SK-N-SH (cell line): Measurements from ENCODE around the gene DHRS7C. TPM values are rescaled to one million over a fixed set of nuclear protein-coding genes. Genes with fewer than 3 reads are reported as not detected.

Source experiments
- CTCF ChIA-PET: fragments of 300-600, 350-600 bp; formaldehyde crosslinking; extraction: SDS; loops from one replicate; lab custom pipeline; 2021; lab: Yijun Ruan, JAX
- POLR2A ChIA-PET: fragments of 350-600 bp; sonication (Branson Sonifier 250); formaldehyde crosslinking; extraction: SDS; loops from one replicate; lab custom pipeline; 2020; ENCODE audit warnings: antibody characterized with exemption, inconsistent platforms; lab: Yijun Ruan, JAX
- DNase-seq: peaks from one replicate; pipeline ENCODE4 v3.0.0; 2012
- H2AFZ ChIP-seq: fragments of 200-600 bp; sonication (generic); 2 replicates; pipeline ENCODE4 v1.8.1; 2016; ENCODE audit warnings: antibody characterized with exemption, mild to moderate bottlenecking, low read depth
- H3F3A ChIP-seq: fragments of 200-600 bp; sonication (generic); replicated peaks from 2 replicates; pipeline ENCODE3; 2016; ENCODE audit warnings: antibody characterized with exemption, mild to moderate bottlenecking; ENCODE audit not compliant: insufficient read depth
- H3K27ac ChIP-seq, 2 experiments: fragments of 200-500 bp in 1 of 2; fragments of 200-600 bp in 1 of 2; sonication (Bioruptor generic) in 1 of 2; sonication (generic), shearing (Covaris generic) in 1 of 2; 2 replicates each; pipeline versions ENCODE4 v1.5.1 to v1.6.1; 2014 to 2016; ENCODE audit warnings: low read depth in 2 of 2, inconsistent platforms in 1 of 2, low read length in 1 of 2, mild to moderate bottlenecking in 1 of 2, mixed read lengths in 1 of 2
- H3K27me3 ChIP-seq: fragments of 200-600 bp; sonication (generic), shearing (Covaris generic); 2 replicates; pipeline ENCODE4 v1.6.1; 2016; ENCODE audit warnings: mixed run types; ENCODE audit not compliant: insufficient read depth
- H3K36me3 ChIP-seq, 2 experiments: fragments of 200-500 bp in 1 of 2; fragments of 200-600 bp in 1 of 2; sonication (Bioruptor generic) in 1 of 2; sonication (generic) in 1 of 2; replicated peaks in 1 of 2; 2 replicates each; pipeline versions ENCODE3 to v1.5.1; 2014 to 2016; ENCODE audit warnings: low read length in 1 of 2, mild to moderate bottlenecking in 1 of 2; ENCODE audit not compliant: insufficient read depth in 2 of 2, control insufficient read depth in 1 of 2
- H3K4me1 ChIP-seq, 2 experiments: fragments of 200-500 bp in 1 of 2; fragments of 200-600 bp in 1 of 2; sonication (Bioruptor generic) in 1 of 2; sonication (generic), shearing (Covaris generic) in 1 of 2; 2 replicates each; pipeline versions ENCODE4 v1.5.1 to v1.6.1; 2014 to 2016; ENCODE audit warnings: low read depth in 1 of 2, low read length in 1 of 2, mixed run types in 1 of 2; ENCODE audit not compliant: insufficient read depth in 2 of 2, control insufficient read depth in 1 of 2
- H3K4me2 ChIP-seq: fragments of 200-600 bp; sonication (generic), shearing (Covaris generic); 2 replicates; pipeline ENCODE4 v1.6.1; 2017; ENCODE audit warnings: mixed run types
- H3K4me3 ChIP-seq, 2 experiments: fragments of 200-500 bp in 1 of 2; fragments of 200-600 bp in 1 of 2; sonication (Bioruptor generic) in 1 of 2; sonication (generic), shearing (Covaris generic) in 1 of 2; 2 replicates each; pipeline versions ENCODE4 v1.5.1 to v1.8.1; 2014 to 2016; ENCODE audit warnings: low read depth in 2 of 2, inconsistent platforms in 1 of 2, low read length in 1 of 2, mild to moderate bottlenecking in 1 of 2, mixed read lengths in 1 of 2, moderate library complexity in 1 of 2
- H3K79me2 ChIP-seq: fragments of 200-600 bp; sonication (generic); 2 replicates; pipeline ENCODE4 v1.8.1; 2017; ENCODE audit warnings: mild to moderate bottlenecking; ENCODE audit not compliant: insufficient read depth
- H3K9ac ChIP-seq: fragments of 200-600 bp; sonication (generic); 2 replicates; pipeline ENCODE4 v1.6.1; 2017; ENCODE audit warnings: mixed run types
- H3K9me2 ChIP-seq: fragments of 200-600 bp; sonication (generic); 2 replicates; pipeline ENCODE4 v1.6.1; 2017; ENCODE audit warnings: mixed run types
- H3K9me3 ChIP-seq: fragments of 200-600 bp; sonication (generic); 2 replicates; pipeline ENCODE4 v1.6.1; 2017; ENCODE audit warnings: mixed run types, mild to moderate bottlenecking, moderate library complexity
- H4K20me1 ChIP-seq: fragments of 200-600 bp; sonication (generic); 2 replicates; pipeline ENCODE4 v1.6.1; 2017; ENCODE audit warnings: mild to moderate bottlenecking, mixed run types; ENCODE audit not compliant: insufficient read depth
- CTCF ChIP-seq: fragments of 200-600 bp; sonication (generic); IDR thresholded peaks from 2 replicates; pipeline ENCODE4 v1.6.1; 2017; ENCODE audit warnings: antibody characterized with exemption, mild to moderate bottlenecking, moderate library complexity
- FOXJ3 ChIP-seq: sonication (generic); formaldehyde crosslinking; IDR thresholded peaks from 2 replicates; pipeline ENCODE4 v1.5.1; 2020; ENCODE audit warnings: mild to moderate bottlenecking, missing genetic modification reagents
- FOXM1 ChIP-seq: IDR thresholded peaks from 2 replicates; pipeline ENCODE4 v1.4.0; 2012; ENCODE audit warnings: low read depth, mild to moderate bottlenecking
- IRF3 ChIP-seq: fragments of 150-350 bp; IDR thresholded peaks from 2 replicates; pipeline ENCODE4 v1.6.1; 2016; ENCODE audit warnings: mild to moderate bottlenecking, low read depth, low read length
- JUND ChIP-seq: IDR thresholded peaks from 2 replicates; pipeline ENCODE4 v1.4.0; 2012
- MXI1 ChIP-seq: IDR thresholded peaks from 2 replicates; pipeline ENCODE4 v1.6.1; 2012; ENCODE audit warnings: mild to moderate bottlenecking, low read depth, low read length, improper control_type of control experiment
- NRF1 ChIP-seq: IDR thresholded peaks from 2 replicates; pipeline ENCODE4 v1.6.1; 2012; ENCODE audit warnings: low read depth, mild to moderate bottlenecking, low read length
- PBX3 ChIP-seq: IDR thresholded peaks from 2 replicates; pipeline ENCODE4; 2012
- POLR2AphosphoS5 ChIP-seq: IDR thresholded peaks from 2 replicates; pipeline ENCODE4 v1.6.1; 2012; ENCODE audit warnings: low read depth, low read length
- RCOR1 ChIP-seq: fragments of 150-350 bp; IDR thresholded peaks from 2 replicates; pipeline ENCODE4 v1.6.1; 2017; ENCODE audit warnings: antibody characterized with exemption, low read length
- RFX5 ChIP-seq: IDR thresholded peaks from 2 replicates; pipeline ENCODE4 v1.6.1; 2012; ENCODE audit warnings: mild to moderate bottlenecking, improper control_type of control experiment, low read length
- SIN3A ChIP-seq: IDR thresholded peaks from 2 replicates; pipeline ENCODE4 v1.6.1; 2012; ENCODE audit warnings: low read depth, mild to moderate bottlenecking, low read length, moderate library complexity, borderline replicate concordance
- SMC3 ChIP-seq: IDR thresholded peaks from 2 replicates; pipeline ENCODE4 v1.6.1; 2012; ENCODE audit warnings: low read depth, low read length, improper control_type of control experiment
- TAF1 ChIP-seq: IDR thresholded peaks from 2 replicates; pipeline ENCODE4 v1.6.1; 2012; ENCODE audit warnings: low read depth, mild to moderate bottlenecking, low read length, moderate library complexity, borderline replicate concordance
- TCF12 ChIP-seq: IDR thresholded peaks from 2 replicates; pipeline ENCODE4 v1.4.0; 2012
- USF1 ChIP-seq: IDR thresholded peaks from 2 replicates; pipeline ENCODE4 v1.4.0; 2012; ENCODE audit warnings: low read depth, borderline replicate concordance
- USF2 ChIP-seq: fragments of 150-350 bp; IDR thresholded peaks from 2 replicates; pipeline ENCODE4 v1.6.1; 2017; ENCODE audit warnings: antibody characterized with exemption, low read length, low read depth, borderline replicate concordance
- YY1 ChIP-seq: IDR thresholded peaks from 2 replicates; pipeline ENCODE4 v1.4.0; 2012; ENCODE audit warnings: low read depth, mild to moderate bottlenecking
- WGBS: methylation state at CpG from one replicate; pipeline ENCODE4 v1.1.6; 2017; ENCODE audit warnings: low lambda C conversion rate; 5-methylcytosine and 5-hydroxymethylcytosine counted together
- polyA plus RNA-seq, 3 experiments: library from polyadenylated mRNA; depleted of rRNA; stranded (reverse); fragments of >200 nt; gene quantifications; 2 replicates each; pipeline ENCODE4 v1.2.3, GENCODE V29; 2012

The DHRS7C gene
- polyA plus RNA-seq, 1 of the 3 experiments (the other 2 are of a cell fraction): not detected

- no peak overlapping the region for H3K4me3 ChIP-seq
- H3K9me2 ChIP-seq: no peaks in the 10 kb centered on the region
- WGBS: 34% methylated on average over 10 of the region's 12 CpGs
- no peak overlapping the region for H3K9ac ChIP-seq
- H3K27me3 ChIP-seq: peaks cover 54% of the 10 kb centered on the region
- H3F3A ChIP-seq: no peaks in the 10 kb centered on the region
- CTCF ChIA-PET: interaction anchor here (0.6 to 1.4 kb wide), 20 partner anchors 9 to 1887 kb away, joined by 3 to 12 read pairs (median 4); partner anchors contain the start of gene STX8
- H3K36me3 ChIP-seq: no peaks in the 10 kb centered on the region
- no peak overlapping the region for H3K4me2 ChIP-seq
- TF ChIP-seq TAF1 (no peak), IRF3 (no peak), CTCF (no peak), FOXM1 (no peak), YY1 (no peak), SMC3 (no peak), USF1 (no peak), JUND (no peak), TCF12 (no peak), POLR2AphosphoS5 (no peak), FOXJ3 (CRISPR knock-in tag) (no peak), MXI1 (no peak), NRF1 (no peak), PBX3 (no peak), RFX5 (no peak), RCOR1 (no peak), USF2 (no peak), SIN3A (no peak)
- H3K4me1 ChIP-seq: no peaks in the 10 kb centered on the region
- no peaks in the 10 kb centered on the region for H4K20me1 ChIP-seq
- H3K27ac ChIP-seq: no peak overlapping the region
- no peak for DNase-seq
- H3K9me3 ChIP-seq: no peaks in the 10 kb centered on the region
- POLR2A ChIA-PET: interaction anchor here (0.6 kb wide), 1 partner anchor 51 kb away, joined by 3 read pairs; no protein-coding TSS in a partner anchor
- no peaks in the 10 kb centered on the region for H3K79me2 ChIP-seq
- H2AFZ ChIP-seq: no peak overlapping the region
Observed at GRCh38 chr17:9728564-9728963, 62.8 kb downstream of the DHRS7C start.
